ENCODE results near the gene OAS3. TPM values are rescaled to one million over a fixed set of nuclear protein-coding genes. Genes with fewer than 3 reads are reported as not detected.

Gene OAS3
- total RNA-seq, 2 donors from 2014 or later = 11.9 to 13.7 TPM

DNA sequence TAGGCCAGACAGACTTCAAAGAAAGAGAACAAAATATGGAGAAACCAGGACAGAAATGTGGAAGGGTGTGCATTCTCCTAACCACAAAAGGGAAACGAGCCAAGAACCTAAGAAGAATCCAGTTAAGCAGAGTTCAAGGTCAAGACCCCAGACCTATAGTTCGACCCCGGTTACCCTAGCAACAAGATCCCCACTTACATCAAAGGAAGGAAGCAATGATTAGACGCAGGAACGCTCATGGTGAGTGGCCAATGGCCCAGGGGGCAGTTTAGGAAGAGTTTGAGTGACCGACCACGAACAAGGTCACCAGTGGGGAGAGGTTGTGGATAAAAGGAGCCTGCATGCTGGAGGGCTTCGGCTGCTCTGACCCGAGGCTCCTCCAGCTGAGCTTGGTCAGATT, 76.3 kb downstream of the OAS3 start:
- DNase-seq (ENCODE audit: low spot score) (no peak), ATAC-seq (ENCODE audit: insufficient number of reproducible peaks, low FRiP score, low read depth) (no peak)
- Histone ChIP-seq H3K36me3 (no peaks in the 10 kb centered on the region), H3K4me3 (no peak overlapping the region), H3K4me1 (ENCODE audit: control insufficient read depth in 1 of 2, low read depth in 2 of 2) (no peaks in the 10 kb centered on the region), H3K27me3 (replicated peaks; ENCODE audit: insufficient read depth) (no peaks in the 10 kb centered on the region), H3K9me3 (no peaks in the 10 kb centered on the region), H3K27ac (no peak overlapping the region)
- TF ChIP-seq, protein P1, sequence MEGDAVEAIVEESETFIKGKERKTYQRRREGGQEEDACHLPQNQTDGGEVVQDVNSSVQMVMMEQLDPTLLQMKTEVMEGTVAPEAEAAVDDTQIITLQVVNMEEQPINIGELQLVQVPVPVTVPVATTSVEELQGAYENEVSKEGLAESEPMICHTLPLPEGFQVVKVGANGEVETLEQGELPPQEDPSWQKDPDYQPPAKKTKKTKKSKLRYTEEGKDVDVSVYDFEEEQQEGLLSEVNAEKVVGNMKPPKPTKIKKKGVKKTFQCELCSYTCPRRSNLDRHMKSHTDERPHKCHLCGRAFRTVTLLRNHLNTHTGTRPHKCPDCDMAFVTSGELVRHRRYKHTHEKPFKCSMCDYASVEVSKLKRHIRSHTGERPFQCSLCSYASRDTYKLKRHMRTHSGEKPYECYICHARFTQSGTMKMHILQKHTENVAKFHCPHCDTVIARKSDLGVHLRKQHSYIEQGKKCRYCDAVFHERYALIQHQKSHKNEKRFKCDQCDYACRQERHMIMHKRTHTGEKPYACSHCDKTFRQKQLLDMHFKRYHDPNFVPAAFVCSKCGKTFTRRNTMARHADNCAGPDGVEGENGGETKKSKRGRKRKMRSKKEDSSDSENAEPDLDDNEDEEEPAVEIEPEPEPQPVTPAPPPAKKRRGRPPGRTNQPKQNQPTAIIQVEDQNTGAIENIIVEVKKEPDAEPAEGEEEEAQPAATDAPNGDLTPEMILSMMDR (IDR thresholded peaks at IDR 0.05) = no peak

GRCh38 chr12:113016796-113017195, 78.5 kb downstream of the OAS3 start:
- Histone ChIP-seq H3K9me3 (no peaks in the 10 kb centered on the region), H3K36me3 (no peaks in the 10 kb centered on the region), H3K4me3 (no peak overlapping the region), H3K4me1 (ENCODE audit: control insufficient read depth in 1 of 2, low read depth in 2 of 2) (no peaks in the 10 kb centered on the region), H3K27ac (no peak overlapping the region), H3K27me3 (replicated peaks; ENCODE audit: insufficient read depth) (no peaks in the 10 kb centered on the region)
- DNase-seq (ENCODE audit: low spot score) (no peak), ATAC-seq (ENCODE audit: insufficient number of reproducible peaks, low FRiP score, low read depth) (no peak)
- TF ChIP-seq, protein P1 (IDR thresholded peaks at IDR 0.05) = no peak

DNA sequence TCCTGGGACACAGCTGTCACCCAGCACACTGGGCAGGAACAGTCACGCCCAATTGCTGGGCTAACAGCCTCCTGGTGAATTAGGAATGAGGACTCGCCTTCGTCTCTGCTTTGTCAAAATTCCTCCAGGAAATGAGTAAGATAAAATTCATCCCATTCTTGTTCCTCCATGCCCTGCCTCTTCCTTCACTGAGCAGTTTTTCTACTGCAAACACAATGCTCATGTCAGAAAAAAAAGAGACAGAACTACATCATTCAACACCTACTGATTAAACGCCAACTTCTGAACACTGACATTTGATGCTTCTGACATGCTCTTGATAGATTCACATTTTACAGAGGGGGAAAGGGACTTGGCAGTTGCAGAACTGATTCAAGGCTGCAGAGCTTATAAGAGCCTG, 80.8 kb downstream of the OAS3 start:
- H3K36me3 ChIP-seq = no peaks in the 10 kb centered on the region
- H3K27ac ChIP-seq = no peak overlapping the region
- DNase-seq (ENCODE audit: low spot score) = no peak
- H3K4me1 ChIP-seq (ENCODE audit: control insufficient read depth in 1 of 2, low read depth in 2 of 2) = no peaks in the 10 kb centered on the region
- H3K27me3 ChIP-seq (replicated peaks; ENCODE audit: insufficient read depth) = no peaks in the 10 kb centered on the region
- TF ChIP-seq, protein P1 (IDR thresholded peaks at IDR 0.05) = no peak
- no peak overlapping the region for H3K4me3 ChIP-seq
- no peak for ATAC-seq (ENCODE audit: insufficient number of reproducible peaks, low FRiP score, low read depth)
- H3K9me3 ChIP-seq = no peaks in the 10 kb centered on the region

DNA sequence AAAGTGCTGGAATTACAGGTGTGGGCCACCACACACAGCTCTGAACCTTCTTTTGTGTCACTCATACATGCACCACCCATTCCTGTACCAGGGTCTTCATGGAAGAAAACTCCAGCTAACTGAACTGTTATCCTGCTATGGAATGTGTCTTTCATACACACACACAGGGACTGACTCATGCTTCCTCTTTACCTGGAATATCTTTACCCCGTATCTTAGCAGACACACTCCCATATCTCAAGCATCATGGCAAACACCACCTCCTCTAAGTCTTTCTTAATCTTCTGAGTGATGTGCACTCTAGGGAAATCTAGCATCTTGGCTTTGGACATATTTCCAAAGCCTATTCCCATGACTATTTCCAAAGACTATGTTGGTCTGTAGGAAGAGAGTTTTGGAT, 83.2 kb downstream of the OAS3 start:
- TF ChIP-seq, protein P1 (IDR thresholded peaks at IDR 0.05) = no peak
- DNase-seq (ENCODE audit: low spot score) = no peak
- no peak for ATAC-seq (ENCODE audit: insufficient number of reproducible peaks, low FRiP score, low read depth)
- H3K27ac ChIP-seq = no peak overlapping the region
- no peaks in the 10 kb centered on the region for H3K27me3 ChIP-seq (replicated peaks; ENCODE audit: insufficient read depth)
- H3K36me3 ChIP-seq = no peaks in the 10 kb centered on the region
- no peaks in the 10 kb centered on the region for H3K9me3 ChIP-seq
- H3K4me1 ChIP-seq (ENCODE audit: control insufficient read depth in 1 of 2, low read depth in 2 of 2) = no peaks in the 10 kb centered on the region
- no peak overlapping the region for H3K4me3 ChIP-seq

Other genes with a start within 250 kb of the OAS3 start
- not detected for gene RPH3A, start 146.7 kb upstream of the OAS3 start, total RNA-seq
- 10 to 100 TPM in 1 of 2 donors, 1 to 10 TPM in 1; 9.4 to 15.3 TPM for gene OAS1, start 31.5 kb upstream of the OAS3 start, total RNA-seq
- 10 to 100 TPM; 11.9 to 21.2 TPM for gene OAS2, start 40.0 kb downstream of the OAS3 start, total RNA-seq
- gene DTX1, start 118.3 kb downstream of the OAS3 start, total RNA-seq = 1 to 10 TPM in 1 of 2 donors, under 1 TPM in 1; 0.41 to 1.3 TPM
- gene RASAL1, start 197.3 kb downstream of the OAS3 start, total RNA-seq = 1 to 10 TPM in 1 of 2 donors, not detected in 1; 2.0 TPM
- not detected for gene CFAP73, start 211.2 kb downstream of the OAS3 start, total RNA-seq
- 10 to 100 TPM; 27.3 to 84.2 TPM for gene DDX54, start 247.0 kb downstream of the OAS3 start, total RNA-seq
- 10 to 100 TPM; 12.2 to 26.9 TPM for gene RITA1, start 247.2 kb downstream of the OAS3 start, total RNA-seq